Calu3 (cell line): ENCODE results near the gene DHFR2. TPM values are rescaled to one million over a fixed set of nuclear protein-coding genes. Genes with fewer than 3 reads are reported as not detected.
"Not testable (repeated sequence)": the region's sequence is repeated elsewhere in the genome, so short reads cannot be mapped to it uniquely, and the experiment has no call there.

Source experiments
- BruUV-seq: library from RNA; stranded (reverse); fragments of 400-500 nt; replicated peaks from 2 replicates; lab custom pipeline; 2021; lab: Mats Ljungman, UMichigan
- CTCF ChIA-PET: fragments of 300-600 bp; sonication (Branson Sonifier 250); formaldehyde crosslinking; loops from one replicate; lab custom pipeline; 2022; ENCODE audit warnings: antibody characterized with exemption; lab: Charles Lee
- DNase-seq: peaks from one replicate; pipeline ENCODE4 v3.0.0; 2022
- H3K27ac Mint-ChIP-seq: one replicate; pipeline ENCODE4 v1.8.0; 2022; ENCODE audit warnings: mixed read lengths; ENCODE audit not compliant: unreplicated experiment
- H3K27me3 Mint-ChIP-seq: one replicate; pipeline ENCODE4 v1.8.0; 2022; ENCODE audit warnings: mixed read lengths; ENCODE audit not compliant: unreplicated experiment
- H3K36me3 Mint-ChIP-seq: one replicate; pipeline ENCODE4 v1.8.0; 2022; ENCODE audit warnings: mild to moderate bottlenecking, moderate library complexity, mixed read lengths; ENCODE audit not compliant: insufficient read depth, unreplicated experiment
- H3K4me1 Mint-ChIP-seq: one replicate; pipeline ENCODE4 v1.8.0; 2022; ENCODE audit warnings: mild to moderate bottlenecking, low read depth, mixed read lengths; ENCODE audit not compliant: unreplicated experiment
- H3K4me3 Mint-ChIP-seq: one replicate; pipeline ENCODE4 v1.8.0; 2022; ENCODE audit warnings: mild to moderate bottlenecking, low read depth, moderate library complexity, mixed read lengths; ENCODE audit not compliant: unreplicated experiment
- H3K9me3 Mint-ChIP-seq: one replicate; pipeline ENCODE4 v1.8.0; 2022; ENCODE audit warnings: low read depth, mixed read lengths; ENCODE audit not compliant: unreplicated experiment
- CTCF ChIP-seq: fragments of 200-600 bp; IDR thresholded peaks from one replicate; pipeline ENCODE4 v1.8.0; 2022; ENCODE audit warnings: antibody characterized with exemption; ENCODE audit not compliant: unreplicated experiment
- intact Hi-C: fragments of 100-400 bp; cut with micrococcal nuclease; formaldehyde crosslinking; loops from one replicate; pipeline ENCODE4 v1.10.0; 2022; ENCODE audit not compliant: unreplicated experiment
- total RNA-seq: library from RNA; stranded (reverse); gene quantifications from 2 replicates; pipeline ENCODE4 v1.2.3, GENCODE V29; 2022

Gene DHFR2
- total RNA-seq, 1 experiment from 2014 or later = 5.4 TPM

GRCh38 chr3:94050546-94050945, 12.2 kb downstream of the DHFR2 start:
- Mint-ChIP-seq H3K36me3 (no peaks in the 10 kb centered on the region), H3K27me3 (no peaks in the 10 kb centered on the region), H3K4me1 (no peaks in the 10 kb centered on the region), H3K9me3 (no peaks in the 10 kb centered on the region), H3K4me3 (no peak overlapping the region), H3K27ac (no peak overlapping the region)
- intact Hi-C loops = no loop called here
- CTCF ChIA-PET = no interaction called here
- TF ChIP-seq CTCF = no peak
- BruUV-seq = no TSS peak
- no peak for DNase-seq

GRCh38 chr3:94049267-94049666, 13.4 kb downstream of the DHFR2 start:
- H3K27me3 Mint-ChIP-seq = no peaks in the 10 kb centered on the region
- TF ChIP-seq CTCF = no peak
- intact Hi-C loops = no loop called here
- no peak overlapping the region for H3K4me3 Mint-ChIP-seq
- CTCF ChIA-PET = no interaction called here
- no peaks in the 10 kb centered on the region for H3K9me3 Mint-ChIP-seq
- no peak for DNase-seq
- no peak overlapping the region for H3K27ac Mint-ChIP-seq
- peaks cover under 1% of the 10 kb centered on the region for H3K36me3 Mint-ChIP-seq
- no peaks in the 10 kb centered on the region for H3K4me1 Mint-ChIP-seq
- BruUV-seq = no TSS peak

- TF ChIP-seq CTCF = no peak
- DNase-seq = no peak
- Mint-ChIP-seq H3K27me3 (no peaks in the 10 kb centered on the region), H3K9me3 (no peaks in the 10 kb centered on the region), H3K4me1 (no peaks in the 10 kb centered on the region), H3K27ac (no peak overlapping the region), H3K4me3 (no peak overlapping the region), H3K36me3 (peaks cover 10% of the 10 kb centered on the region)
- no TSS peak for BruUV-seq
- CTCF ChIA-PET = no interaction called here
- intact Hi-C loops = no loop called here
Measured at GRCh38 chr3:94046533-94046932, 16.2 kb downstream of the DHFR2 start.

DNA sequence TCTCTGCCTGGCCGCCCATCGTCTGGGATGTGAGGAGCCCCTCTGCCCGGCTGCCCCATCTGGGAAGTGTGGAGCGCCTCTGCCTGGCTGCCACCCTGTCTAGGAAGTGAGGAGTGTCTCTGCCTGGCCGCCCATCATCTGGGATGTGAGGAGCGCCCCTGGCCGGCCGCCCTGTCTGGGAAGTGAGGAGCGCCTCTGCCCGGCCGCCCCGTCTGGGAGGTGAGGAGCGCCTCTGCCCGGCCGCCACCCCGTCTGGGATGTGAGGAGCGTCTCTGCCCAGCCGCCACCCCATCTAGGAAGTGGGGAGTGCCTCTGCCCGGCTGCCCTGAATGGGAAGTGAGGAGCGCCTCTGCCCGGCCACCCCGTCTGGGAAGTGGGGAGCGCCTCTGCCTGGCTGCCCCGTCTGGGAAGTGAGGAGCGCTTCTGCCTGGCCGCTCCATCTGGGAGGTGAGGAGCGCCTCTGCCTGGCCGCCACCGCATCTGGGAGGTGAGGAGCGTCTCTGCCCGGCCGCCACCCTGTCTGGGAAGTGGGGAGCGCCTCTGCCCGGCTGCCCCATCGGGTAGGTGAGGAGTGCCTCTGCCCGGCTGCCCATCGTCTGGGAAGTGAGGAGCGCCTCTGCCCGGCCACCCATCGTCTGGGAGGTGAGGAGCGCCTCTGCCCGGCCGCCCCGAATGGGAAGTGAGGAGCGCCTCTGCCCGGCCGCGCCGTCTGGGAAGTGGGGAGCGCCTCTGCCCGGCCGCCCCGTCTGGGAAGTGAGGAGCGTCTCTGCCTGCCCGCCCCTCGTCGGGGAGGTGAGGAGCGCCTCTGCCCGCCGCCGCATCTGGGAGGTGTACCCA, 18.4 kb downstream of the DHFR2 start:
- intact Hi-C loops, H3K4me3 Mint-ChIP-seq, H3K9me3 Mint-ChIP-seq, H3K4me1 Mint-ChIP-seq, H3K27me3 Mint-ChIP-seq, DNase-seq, BruUV-seq, CTCF ChIA-PET: not testable (repeated sequence)
- H3K36me3 Mint-ChIP-seq = peaks cover 10% of the 10 kb centered on the region
- H3K27ac Mint-ChIP-seq = peak overlapping the region; percentile 83

- no TSS peak for BruUV-seq
- Mint-ChIP-seq H3K27ac (peak overlapping the region; percentile 83), H3K27me3 (no peaks in the 10 kb centered on the region), H3K4me3 (no peak overlapping the region), H3K36me3 (peaks cover 10% of the 10 kb centered on the region), H3K9me3 (no peaks in the 10 kb centered on the region), H3K4me1 (no peaks in the 10 kb centered on the region)
- intact Hi-C loops = no loop called here
- no peak for DNase-seq
- TF ChIP-seq CTCF = no peak
- CTCF ChIA-PET = no interaction called here
Measured at GRCh38 chr3:94043285-94043684, 19.4 kb downstream of the DHFR2 start.
